Heart left ventricle (tissue), 16 donors: ENCODE results near the gene MRPL1. TPM values are rescaled to one million over a fixed set of nuclear protein-coding genes. Genes with fewer than 3 reads are reported as not detected.

ENCODE experiments used
- ATAC-seq, 4 donors: fragments of 200-7000 bp; cut with Tn5 transposase; one replicate each; pipeline ENCODE4 v1.9.1; 2020 to 2022; ENCODE audit warnings: moderate library complexity in 4 of 4, mild to moderate bottlenecking in 3 of 4, moderate number of reproducible peaks in 1 of 4
- DNase-seq, 5 donors: peaks; one replicate each; pipeline ENCODE4 v3.0.0-alpha.2; 2020
- H3K27ac ChIP-seq, 12 donors: fragments of 200-600 bp; sonication (generic) in 4 of 12; one replicate each; pipeline versions ENCODE4 v1.5.0 to v1.8.0; 2016 to 2022; ENCODE audit warnings: mild to moderate bottlenecking in 2 of 12
- H3K27me3 ChIP-seq, 9 donors: fragments of 200-600 bp; sonication (generic) in 2 of 9; one replicate each; pipeline versions ENCODE4 v1.5.1 to v1.8.0; 2016 to 2022; ENCODE audit warnings: mild to moderate bottlenecking in 3 of 9
- H3K36me3 ChIP-seq, 9 donors: fragments of 200-600 bp; sonication (generic) in 2 of 9; one replicate each; pipeline versions ENCODE4 v1.5.0 to v1.8.0; 2018 to 2022; ENCODE audit warnings: mild to moderate bottlenecking in 2 of 9
- H3K4me1 ChIP-seq, 12 donors: fragments of 200-600 bp; sonication (generic) in 4 of 12; one replicate each; pipeline versions ENCODE4 v1.5.0 to v1.8.0; 2016 to 2022; ENCODE audit warnings: mild to moderate bottlenecking in 3 of 12
- H3K4me3 ChIP-seq, 12 donors: fragments of 200-600 bp; sonication (generic) in 4 of 12; one replicate each; pipeline versions ENCODE4 v1.5.0 to v1.8.0; 2017 to 2022; ENCODE audit warnings: mild to moderate bottlenecking in 9 of 12, moderate library complexity in 4 of 12
- H3K9me3 ChIP-seq, 12 donors: fragments of 200-600 bp; sonication (generic) in 4 of 12; one replicate each; pipeline versions ENCODE4 v1.5.0 to v1.8.0; 2016 to 2022; ENCODE audit warnings: mild to moderate bottlenecking in 1 of 12
- POLR2A ChIP-seq, 2 donors: fragments of 450-650 bp; IDR thresholded peaks; one replicate each; pipeline ENCODE4 v1.6.1; 2017; ENCODE audit warnings: antibody characterized with exemption in 2 of 2, mild to moderate bottlenecking in 2 of 2, moderate library complexity in 2 of 2
- WGBS, 4 donors: extraction: QIAGEN DNeasy Blood & Tissue Kit in 2 of 4; methylation state at CpG; one replicate each; pipeline versions ENCODE4 v1.1.5 to v1.1.7; 2013 to 2018; 5-methylcytosine and 5-hydroxymethylcytosine counted together
- intact Hi-C, 10 donors: fragments of 100-400 bp; cut with DNase I; formaldehyde crosslinking; loops; one replicate each; pipeline versions ENCODE4 v1.11.1 to v1.14.2; 2022
- polyA plus RNA-seq, 2 donors: library from polyadenylated mRNA; stranded (reverse); fragments of 200-250 nt; gene quantifications; one replicate each; pipeline ENCODE4 v1.2.3, GENCODE V29; 2013
- total RNA-seq, 9 donors: library from RNA; depleted of rRNA in 2 of 9; stranded (reverse); fragments of >200 nt in 2 of 9; fragmentation: NEBNext Ultra II Directional in 3 of 9; extraction: Animal tissue kit (Norgen Biotek cat#: 25700) in 3 of 9; gene quantifications; one replicate each; pipeline versions ENCODE4 v1.1.0 to v1.2.4, GENCODE V29; 2016 to 2023
- TF ChIP-seq, protein P1 (sequence below), 12 donors: fragments of 200-600 bp; sonication (generic) in 4 of 12; IDR thresholded peaks; one replicate each; pipeline versions ENCODE4 v1.5.0 to v1.8.0; 2018 to 2022; ENCODE audit warnings: antibody characterized with exemption in 12 of 12, mild to moderate bottlenecking in 5 of 12
- donor health status: ischemic (EF 13 %, LVEDD 7.1; RV severe dilation, severe dysfunction).
- donor health status: healthy with polysubstance abuse.
- donor health status: DM: no; HTN: yes; CAD: no.
- donor health status: DM: no; HTN: no; CAD: no.
- donor health status: ischemic (EF 25% LVEDD 6.9; RV normal size, moderate dysfunction).
- donor health status: ischemic (EF 25% LVEDD 5.7; RV mildly dilated, moderate dysfunction).
- donor health status: healthy.
- donor health status: DM: yes; HTN: yes; CAD: no.
- donor health status: ischemic (EF 35%, LVEDD 5.7; RV mildly dilated, moderate dysfunction).
- donor health status: nonischemic (EF 11% LVEDD 7.7; RV severe dilation, severe dysfunction).
- donor health status: DM: yes; HTN: yes; CAD: no.
- donor health status: PGD.
- donor health status: ischemic (EF 29% LVEDD 5.4; RV normal size, mild dysfunction).
- donor health status: nonischemic (EF 23%, LVEDD 6.1; RV moderate dilation, normal function).

MRPL1 gene
- total and polyA plus RNA-seq, 11 donors = 26.9 to 69.4 (median 40.2) TPM

DNA sequence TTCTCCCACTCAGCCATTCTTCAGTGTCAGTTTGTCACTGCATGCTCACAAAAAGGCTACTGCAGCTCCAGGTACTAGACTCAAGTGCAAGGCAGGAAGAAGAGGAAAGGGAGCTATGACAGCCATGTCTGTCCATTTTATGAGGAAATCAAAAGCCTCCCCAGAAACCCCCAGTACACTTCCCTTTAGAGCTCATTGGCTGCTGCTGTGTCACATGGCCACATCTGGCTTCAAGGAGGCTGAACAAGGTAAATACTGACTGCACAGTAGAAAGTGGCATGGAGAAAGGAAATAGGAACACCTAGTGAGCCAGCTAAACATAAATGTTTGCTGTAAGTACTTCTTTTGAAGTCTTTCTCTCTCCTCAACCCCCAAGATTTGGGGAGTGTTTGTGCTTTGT is 127.3 kb downstream of the MRPL1 start:
- no peak overlapping the region for H3K27ac ChIP-seq
- peaks cover 0 to 3% (median 0%) of the 10 kb centered on the region in 12 donors for H3K4me1 ChIP-seq
- DNase-seq = no peak
- intact Hi-C loops = loop anchor here in 4 of 10 donors (5.0 to 10.0 kb wide), 3 partner anchors 65 to 527 kb away; partner anchors contain the start of gene FRAS1 (in 1 of the 4)
- ATAC-seq = no peak
- no peaks in the 10 kb centered on the region for H3K27me3 ChIP-seq
- no peaks in the 10 kb centered on the region for H3K9me3 ChIP-seq
- TF ChIP-seq, protein P1, sequence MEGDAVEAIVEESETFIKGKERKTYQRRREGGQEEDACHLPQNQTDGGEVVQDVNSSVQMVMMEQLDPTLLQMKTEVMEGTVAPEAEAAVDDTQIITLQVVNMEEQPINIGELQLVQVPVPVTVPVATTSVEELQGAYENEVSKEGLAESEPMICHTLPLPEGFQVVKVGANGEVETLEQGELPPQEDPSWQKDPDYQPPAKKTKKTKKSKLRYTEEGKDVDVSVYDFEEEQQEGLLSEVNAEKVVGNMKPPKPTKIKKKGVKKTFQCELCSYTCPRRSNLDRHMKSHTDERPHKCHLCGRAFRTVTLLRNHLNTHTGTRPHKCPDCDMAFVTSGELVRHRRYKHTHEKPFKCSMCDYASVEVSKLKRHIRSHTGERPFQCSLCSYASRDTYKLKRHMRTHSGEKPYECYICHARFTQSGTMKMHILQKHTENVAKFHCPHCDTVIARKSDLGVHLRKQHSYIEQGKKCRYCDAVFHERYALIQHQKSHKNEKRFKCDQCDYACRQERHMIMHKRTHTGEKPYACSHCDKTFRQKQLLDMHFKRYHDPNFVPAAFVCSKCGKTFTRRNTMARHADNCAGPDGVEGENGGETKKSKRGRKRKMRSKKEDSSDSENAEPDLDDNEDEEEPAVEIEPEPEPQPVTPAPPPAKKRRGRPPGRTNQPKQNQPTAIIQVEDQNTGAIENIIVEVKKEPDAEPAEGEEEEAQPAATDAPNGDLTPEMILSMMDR (IDR thresholded peaks at IDR 0.05) = no peak
- no peak for TF ChIP-seq POLR2A (IDR thresholded peaks at IDR 0.05)
- no peaks in the 10 kb centered on the region for H3K36me3 ChIP-seq
- H3K4me3 ChIP-seq = no peak overlapping the region

DNA sequence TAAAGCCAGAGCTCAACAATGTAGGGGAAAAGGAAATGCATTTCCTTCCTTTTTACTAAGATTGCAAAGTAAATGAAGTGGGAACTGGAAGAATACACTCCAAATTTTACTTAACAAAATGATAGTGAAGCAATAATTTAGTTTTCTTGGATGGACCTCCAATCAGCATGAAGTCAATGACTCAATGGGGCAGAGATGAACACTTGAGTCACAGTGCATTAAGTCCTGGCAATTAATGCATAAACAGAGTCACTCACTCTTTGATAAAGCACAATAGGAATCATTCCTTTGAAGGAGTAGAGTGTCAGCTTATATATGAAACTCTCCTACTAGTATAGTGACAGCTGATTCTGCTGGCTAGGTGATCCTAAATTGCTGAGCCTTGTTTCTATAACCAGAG is 127.8 kb downstream of the MRPL1 start:
- no peaks in the 10 kb centered on the region for H3K27me3 ChIP-seq
- no peak overlapping the region for H3K27ac ChIP-seq
- peaks cover 0 to 3% (median 0%) of the 10 kb centered on the region in 12 donors for H3K4me1 ChIP-seq
- TF ChIP-seq POLR2A (IDR thresholded peaks at IDR 0.05) = no peak
- TF ChIP-seq, protein P1 (IDR thresholded peaks at IDR 0.05) = no peak
- no peak overlapping the region for H3K4me3 ChIP-seq
- intact Hi-C loops = loop anchor here in 4 of 10 donors (5.0 to 10.0 kb wide), 3 partner anchors 64 to 527 kb away; partner anchors contain the start of gene FRAS1 (in 1 of the 4)
- no peak for DNase-seq
- H3K9me3 ChIP-seq = no peaks in the 10 kb centered on the region
- no peaks in the 10 kb centered on the region for H3K36me3 ChIP-seq
- ATAC-seq = no peak

DNA sequence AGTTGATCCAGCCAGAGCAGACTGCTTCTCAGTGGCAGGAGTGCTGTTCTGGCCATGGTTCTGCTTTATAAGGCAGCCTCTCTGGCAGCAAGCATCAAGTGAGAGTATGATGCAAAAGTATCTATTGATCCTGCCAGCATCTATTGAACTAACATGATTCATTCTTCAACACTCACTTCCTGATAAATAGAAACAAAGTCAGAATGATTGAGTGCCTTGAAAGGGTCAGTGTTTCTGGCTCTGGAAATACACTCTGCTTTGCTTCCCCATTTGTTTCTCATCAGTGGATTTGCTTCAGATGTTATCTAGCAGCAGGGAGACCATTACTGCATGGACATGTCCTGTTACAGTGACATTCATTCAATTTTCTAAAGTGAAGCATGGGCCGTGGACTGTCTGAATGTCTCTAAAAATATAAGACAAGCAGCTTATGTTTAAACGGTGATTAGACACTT is 128.3 kb downstream of the MRPL1 start:
- 68 to 75% (median 73%) methylated on average over 2 of the region's 2 CpGs for WGBS, 4 donors
- intact Hi-C loops = loop anchor here in 4 of 10 donors (5.0 to 10.0 kb wide), 3 partner anchors 64 to 526 kb away; partner anchors contain the start of gene FRAS1 (in 1 of the 4)
- Histone ChIP-seq H3K9me3 (no peaks in the 10 kb centered on the region), H3K36me3 (no peaks in the 10 kb centered on the region), H3K27ac (no peak overlapping the region), H3K4me3 (no peak overlapping the region), H3K27me3 (no peaks in the 10 kb centered on the region), H3K4me1 (peaks cover 0 to 3% (median 0%) of the 10 kb centered on the region in 12 donors)
- TF ChIP-seq, protein P1 (IDR thresholded peaks at IDR 0.05) = no peak
- no peak for TF ChIP-seq POLR2A (IDR thresholded peaks at IDR 0.05)
- no peak for DNase-seq
- ATAC-seq = no peak

GRCh38 chr4:77992581-77992980 is 130.0 kb downstream of the MRPL1 start:
- Histone ChIP-seq H3K4me1 (peaks cover 0 to 3% (median 0%) of the 10 kb centered on the region in 12 donors), H3K9me3 (no peaks in the 10 kb centered on the region), H3K27me3 (no peaks in the 10 kb centered on the region), H3K36me3 (no peaks in the 10 kb centered on the region), H3K4me3 (no peak overlapping the region), H3K27ac (no peak overlapping the region)
- no peak for TF ChIP-seq POLR2A (IDR thresholded peaks at IDR 0.05)
- TF ChIP-seq, protein P1 (IDR thresholded peaks at IDR 0.05) = no peak
- WGBS, 4 donors = 89 to 96% (median 95%) methylated on average over 1 of the region's 1 CpG
- DNase-seq (no peak), ATAC-seq (no peak)
- intact Hi-C loops = loop anchor here in 4 of 10 donors (5.0 to 10.0 kb wide), 3 partner anchors 62 to 525 kb away; partner anchors contain the start of gene FRAS1 (in 1 of the 4)
